OCI-LY1 (cell line): ENCODE measurements around the gene SPCS2.

Source experiments
- H2AFZ ChIP-seq: fragments of 200-600 bp; sonication (generic), shearing (Covaris generic); 2 replicates; pipeline ENCODE4 v1.6.0; 2014; ENCODE audit warnings: antibody characterized with exemption, mild to moderate bottlenecking, low read length
- H3F3A ChIP-seq: fragments of 200-600 bp; sonication (generic), shearing (Covaris generic); 2 replicates; pipeline ENCODE4 v1.6.0; 2014; ENCODE audit warnings: mild to moderate bottlenecking, antibody characterized with exemption, low read length, moderate library complexity; ENCODE audit not compliant: insufficient read depth
- H3K27ac ChIP-seq: fragments of 200-600 bp; sonication (generic); 2 replicates; pipeline ENCODE4 v1.5.1; 2014; ENCODE audit warnings: low read length, mixed run types, mild to moderate bottlenecking, low read depth; ENCODE audit not compliant: poor library complexity, severe bottlenecking
- H3K27me3 ChIP-seq: fragments of 200-600 bp; sonication (generic); 2 replicates; pipeline ENCODE4 v1.6.0; 2014; ENCODE audit warnings: antibody characterized with exemption, mild to moderate bottlenecking, low read length, moderate library complexity; ENCODE audit not compliant: insufficient read depth
- H3K36me3 ChIP-seq: fragments of 200-600 bp; sonication (generic); 2 replicates; pipeline ENCODE4 v1.6.1; 2014; ENCODE audit warnings: mild to moderate bottlenecking, antibody characterized with exemption, low read length, moderate library complexity, mixed read lengths; ENCODE audit not compliant: insufficient read depth
- H3K4me1 ChIP-seq: fragments of 200-600 bp; sonication (generic); 2 replicates; pipeline ENCODE4 v1.5.1; 2014; ENCODE audit warnings: mild to moderate bottlenecking, low read length, moderate library complexity; ENCODE audit not compliant: insufficient read depth, severe bottlenecking
- H3K4me2 ChIP-seq: fragments of 200-600 bp; sonication (generic), shearing (Covaris generic); 2 replicates; pipeline ENCODE4 v1.6.1; 2014; ENCODE audit warnings: low read length
- H3K4me3 ChIP-seq: fragments of 200-600 bp; sonication (generic); 2 replicates; pipeline ENCODE4 v1.5.1; 2014; ENCODE audit warnings: low read length, low read depth, mild to moderate bottlenecking, mixed read lengths; ENCODE audit not compliant: poor library complexity, severe bottlenecking
- H3K79me2 ChIP-seq: fragments of 200-600 bp; shearing (Covaris generic); 2 replicates; pipeline ENCODE4 v1.6.1; 2016; ENCODE audit warnings: mixed run types, low read length, mixed read lengths; ENCODE audit not compliant: insufficient read depth
- H3K9ac ChIP-seq: fragments of 200-600 bp; sonication (generic), shearing (Covaris generic); 2 replicates; pipeline ENCODE4 v1.6.1; 2014; ENCODE audit warnings: mild to moderate bottlenecking, low read length, mixed read lengths
- H3K9me2 ChIP-seq: fragments of 200-600 bp; sonication (generic), shearing (Covaris generic); 2 replicates; pipeline ENCODE4 v1.6.1; 2014; ENCODE audit warnings: low read depth, mild to moderate bottlenecking, low read length, mixed read lengths
- H3K9me3 ChIP-seq: fragments of 200-600 bp; shearing (Covaris generic); 2 replicates; pipeline ENCODE4 v1.6.1; 2014; ENCODE audit warnings: low read length, mixed read lengths
- H4K20me1 ChIP-seq: fragments of 200-600 bp; sonication (generic), shearing (Covaris generic); 2 replicates; pipeline ENCODE4 v1.6.0; 2016; ENCODE audit warnings: mild to moderate bottlenecking, low read length; ENCODE audit not compliant: insufficient read depth
- EZH2 ChIP-seq: fragments of 200-600 bp; sonication (generic), shearing (Covaris generic); IDR thresholded peaks from 2 replicates; pipeline ENCODE4 v1.8.0; 2017; ENCODE audit warnings: borderline replicate concordance, mixed run types, mild to moderate bottlenecking, antibody characterized with exemption, low read length, moderate library complexity, mixed read lengths
- TF ChIP-seq, protein P1 (sequence below): fragments of 200-600 bp; sonication (generic), shearing (Covaris generic); IDR thresholded peaks from 2 replicates; pipeline ENCODE4 v1.5.1; 2017; ENCODE audit warnings: mild to moderate bottlenecking, antibody characterized with exemption, low read length, moderate library complexity, mixed read lengths

The SPCS2 gene

DNA sequence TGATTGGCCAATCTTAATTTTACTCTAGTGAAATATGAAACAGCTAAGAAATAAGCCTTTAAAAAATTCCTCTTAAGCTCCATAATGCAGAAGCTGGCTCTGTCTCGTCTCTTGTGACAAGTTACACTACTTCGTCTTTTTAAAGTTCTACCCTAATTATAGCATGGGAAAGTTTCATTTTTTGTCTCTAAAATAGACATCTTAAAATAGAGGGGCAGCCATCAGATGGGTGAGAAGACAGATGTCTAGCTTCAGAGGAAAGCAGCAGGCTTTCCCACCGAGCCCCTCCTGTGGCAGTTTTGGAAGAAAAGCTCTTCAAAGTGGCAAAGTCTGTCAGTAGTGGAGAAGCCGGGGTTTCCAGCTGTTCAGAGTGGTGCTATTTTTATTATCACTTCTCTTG lies 39.7 kb upstream of the SPCS2 start:
- Histone ChIP-seq H4K20me1 (no peaks in the 10 kb centered on the region), H3K9ac (no peak overlapping the region), H3K9me3 (no peaks in the 10 kb centered on the region), H3F3A (no peaks in the 10 kb centered on the region), H3K79me2 (no peaks in the 10 kb centered on the region), H3K9me2 (no peaks in the 10 kb centered on the region), H3K4me2 (no peak overlapping the region), H3K4me3 (no peak overlapping the region), H3K4me1 (peaks cover 8% of the 10 kb centered on the region), H3K27me3 (no peaks in the 10 kb centered on the region), H3K27ac (no peak overlapping the region), H3K36me3 (peaks cover 40% of the 10 kb centered on the region; the same call in 1 of the 2 replicates), H2AFZ (no peak overlapping the region)
- TF ChIP-seq, protein P1, sequence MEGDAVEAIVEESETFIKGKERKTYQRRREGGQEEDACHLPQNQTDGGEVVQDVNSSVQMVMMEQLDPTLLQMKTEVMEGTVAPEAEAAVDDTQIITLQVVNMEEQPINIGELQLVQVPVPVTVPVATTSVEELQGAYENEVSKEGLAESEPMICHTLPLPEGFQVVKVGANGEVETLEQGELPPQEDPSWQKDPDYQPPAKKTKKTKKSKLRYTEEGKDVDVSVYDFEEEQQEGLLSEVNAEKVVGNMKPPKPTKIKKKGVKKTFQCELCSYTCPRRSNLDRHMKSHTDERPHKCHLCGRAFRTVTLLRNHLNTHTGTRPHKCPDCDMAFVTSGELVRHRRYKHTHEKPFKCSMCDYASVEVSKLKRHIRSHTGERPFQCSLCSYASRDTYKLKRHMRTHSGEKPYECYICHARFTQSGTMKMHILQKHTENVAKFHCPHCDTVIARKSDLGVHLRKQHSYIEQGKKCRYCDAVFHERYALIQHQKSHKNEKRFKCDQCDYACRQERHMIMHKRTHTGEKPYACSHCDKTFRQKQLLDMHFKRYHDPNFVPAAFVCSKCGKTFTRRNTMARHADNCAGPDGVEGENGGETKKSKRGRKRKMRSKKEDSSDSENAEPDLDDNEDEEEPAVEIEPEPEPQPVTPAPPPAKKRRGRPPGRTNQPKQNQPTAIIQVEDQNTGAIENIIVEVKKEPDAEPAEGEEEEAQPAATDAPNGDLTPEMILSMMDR: no peak
- no peak for TF ChIP-seq EZH2

DNA sequence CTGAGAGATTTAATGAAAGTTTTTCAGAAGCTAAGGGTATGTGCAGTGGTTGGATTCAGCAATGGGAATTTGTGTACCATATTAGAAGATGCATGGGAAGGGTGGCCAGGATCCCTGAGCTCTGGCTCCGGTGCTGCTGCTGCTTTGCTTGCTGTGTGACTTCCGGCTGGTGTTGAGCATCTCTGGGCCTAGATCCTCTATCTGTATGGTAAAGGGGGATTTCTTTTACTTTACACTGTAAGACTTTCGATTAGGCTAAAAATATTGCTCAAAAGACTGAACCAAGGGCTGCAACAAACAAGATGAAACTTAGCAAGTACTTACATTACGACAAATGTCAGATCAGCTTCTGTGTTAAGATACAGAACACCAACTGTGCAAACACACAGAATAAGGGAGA lies 39.3 kb upstream of the SPCS2 start:
- no peak overlapping the region for H3K9ac ChIP-seq
- no peak overlapping the region for H3K27ac ChIP-seq
- no peak overlapping the region for H2AFZ ChIP-seq
- no peaks in the 10 kb centered on the region for H3K9me2 ChIP-seq
- H3K9me3 ChIP-seq: no peaks in the 10 kb centered on the region
- no peaks in the 10 kb centered on the region for H3F3A ChIP-seq
- peaks cover 8% of the 10 kb centered on the region for H3K4me1 ChIP-seq
- peaks cover 41% of the 10 kb centered on the region; the same call in 1 of the 2 replicates for H3K36me3 ChIP-seq
- no peak overlapping the region for H3K4me2 ChIP-seq
- no peaks in the 10 kb centered on the region for H3K79me2 ChIP-seq
- H3K4me3 ChIP-seq: no peak overlapping the region
- H3K27me3 ChIP-seq: no peaks in the 10 kb centered on the region
- TF ChIP-seq, protein P1: no peak
- TF ChIP-seq EZH2: no peak
- no peaks in the 10 kb centered on the region for H4K20me1 ChIP-seq

DNA sequence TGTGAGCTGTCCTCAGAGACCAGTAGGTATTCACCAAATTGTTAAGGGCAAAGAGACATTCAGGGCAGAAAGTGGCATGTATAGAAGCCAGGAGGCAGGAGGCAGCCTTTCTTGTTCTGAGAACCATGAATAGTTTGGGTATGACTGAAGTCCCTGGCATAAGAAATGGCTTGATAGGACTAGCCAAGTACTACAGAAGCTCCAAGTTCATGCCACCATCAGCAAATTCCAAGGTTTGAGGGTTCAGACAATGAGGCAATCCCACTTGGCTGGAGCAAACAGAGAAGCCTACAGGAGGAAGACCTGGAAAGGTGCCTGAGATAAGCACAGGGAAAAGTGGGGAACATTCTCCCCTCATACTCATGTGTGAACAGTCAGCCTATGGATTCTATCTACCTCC lies 25.9 kb upstream of the SPCS2 start:
- Histone ChIP-seq H3K27ac (no peak overlapping the region), H3K9me2 (no peaks in the 10 kb centered on the region), H3K79me2 (no peaks in the 10 kb centered on the region), H3K4me1 (no peaks in the 10 kb centered on the region), H2AFZ (no peak overlapping the region), H3K9me3 (no peaks in the 10 kb centered on the region), H3K27me3 (no peaks in the 10 kb centered on the region), H3K36me3 (peaks cover 45% of the 10 kb centered on the region), H3K4me3 (no peak overlapping the region), H3K9ac (no peak overlapping the region), H4K20me1 (no peaks in the 10 kb centered on the region), H3K4me2 (no peak overlapping the region), H3F3A (no peaks in the 10 kb centered on the region)
- no peak for TF ChIP-seq EZH2
- TF ChIP-seq, protein P1: no peak
